ENCODE data around the gene RSBN1.

DNA sequence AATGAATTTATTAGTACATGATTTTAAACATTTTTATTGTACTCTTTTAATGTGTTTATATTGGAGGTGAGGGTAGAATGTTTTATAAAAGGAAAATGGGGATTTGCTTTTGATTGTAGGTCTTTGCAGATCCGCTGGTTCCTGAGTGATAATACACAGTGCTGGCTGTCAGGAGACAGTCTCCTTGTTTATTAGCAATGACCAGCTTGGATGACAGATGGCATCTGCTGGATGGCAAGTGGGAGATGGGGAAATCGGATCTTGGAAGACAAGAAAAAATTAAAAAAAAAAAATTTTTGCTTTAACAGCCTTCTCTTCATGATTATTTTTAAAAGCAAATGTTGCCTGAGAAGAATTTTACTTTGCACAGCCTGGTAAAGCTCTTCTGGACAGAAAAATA, 48.6 kb downstream of the RSBN1 start:
- TF ChIP-seq, protein P1, sequence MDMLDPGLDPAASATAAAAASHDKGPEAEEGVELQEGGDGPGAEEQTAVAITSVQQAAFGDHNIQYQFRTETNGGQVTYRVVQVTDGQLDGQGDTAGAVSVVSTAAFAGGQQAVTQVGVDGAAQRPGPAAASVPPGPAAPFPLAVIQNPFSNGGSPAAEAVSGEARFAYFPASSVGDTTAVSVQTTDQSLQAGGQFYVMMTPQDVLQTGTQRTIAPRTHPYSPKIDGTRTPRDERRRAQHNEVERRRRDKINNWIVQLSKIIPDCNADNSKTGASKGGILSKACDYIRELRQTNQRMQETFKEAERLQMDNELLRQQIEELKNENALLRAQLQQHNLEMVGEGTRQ (IDR thresholded peaks at IDR 0.05; ENCODE audit: borderline replicate concordance, low read depth, low read length): no peak
- no peak for TF ChIP-seq PBX3 (IDR thresholded peaks at IDR 0.05)
